GM18520 (cell line): ENCODE data around the gene SLC9B1.
"Not testable (repeated sequence)": the region's sequence is repeated elsewhere in the genome, so short reads cannot be mapped to it uniquely, and the experiment has no call there.

ENCODE experiments used
- ATAC-seq: cut with Tn5 transposase; IDR thresholded peaks from one replicate; pipeline ENCODE4 v1.9.1; 2021; ENCODE audit not compliant: unreplicated experiment

Gene SLC9B1

GRCh38 chr4:103011378-103012025 is 8.0 kb downstream of the SLC9B1 start:
- ATAC-seq, result no peak

GRCh38 chr4:103010804-103011203 is 8.7 kb downstream of the SLC9B1 start:
- ATAC-seq, result no peak

GRCh38 chr4:103008875-103009729 is 10.4 kb downstream of the SLC9B1 start:
- ATAC-seq, result peak; percentile 76

- ATAC-seq, result no peak
Observed at GRCh38 chr4:103002551-103002950, 17.0 kb downstream of the SLC9B1 start.

- no peak for ATAC-seq
Observed at GRCh38 chr4:102994803-102995202, 24.7 kb downstream of the SLC9B1 start.

GRCh38 chr4:102993985-102994384 is 25.5 kb downstream of the SLC9B1 start:
- ATAC-seq, result not testable (repeated sequence)

- ATAC-seq, result no peak
Observed at GRCh38 chr4:102988429-102989020, 31.0 kb downstream of the SLC9B1 start.

- ATAC-seq, result no peak
Observed at GRCh38 chr4:102981005-102981404, 38.5 kb downstream of the SLC9B1 start.

GRCh38 chr4:102961813-102962212 is 57.7 kb downstream of the SLC9B1 start:
- ATAC-seq, result not testable (repeated sequence)

GRCh38 chr4:102959496-102959895 is 60.0 kb downstream of the SLC9B1 start:
- ATAC-seq, result no peak

GRCh38 chr4:102945066-102945465 is 74.4 kb downstream of the SLC9B1 start:
- ATAC-seq, result no peak

- ATAC-seq, result not testable (repeated sequence)
Observed at GRCh38 chr4:102938063-102938462, 81.4 kb downstream of the SLC9B1 start.

GRCh38 chr4:102935716-102936115 is 83.8 kb downstream of the SLC9B1 start:
- no peak for ATAC-seq

- ATAC-seq, result not testable (repeated sequence)
Observed at GRCh38 chr4:102919697-102920096, 99.8 kb downstream of the SLC9B1 start.

GRCh38 chr4:102918859-102919258 is 100.6 kb downstream of the SLC9B1 start:
- no peak for ATAC-seq

GRCh38 chr4:102901804-102902203 is 117.7 kb downstream of the SLC9B1 start:
- no peak for ATAC-seq

GRCh38 chr4:102897610-102898009 is 121.9 kb downstream of the SLC9B1 start:
- ATAC-seq, result not testable (repeated sequence)

- not testable (repeated sequence) for ATAC-seq
Observed at GRCh38 chr4:102896547-102896946, 123.0 kb downstream of the SLC9B1 start.

- ATAC-seq, result not testable (repeated sequence)
Observed at GRCh38 chr4:102889866-102890265, 129.6 kb downstream of the SLC9B1 start.

- not testable (repeated sequence) for ATAC-seq
Observed at GRCh38 chr4:102888570-102888969, 130.9 kb downstream of the SLC9B1 start.

- ATAC-seq, result no peak
Observed at GRCh38 chr4:102883278-102883677, 136.2 kb downstream of the SLC9B1 start.

- no peak for ATAC-seq
Observed at GRCh38 chr4:102881343-102881742, 138.2 kb downstream of the SLC9B1 start.
